CD14-positive monocyte (primary cell): Measurements from ENCODE around the gene OLIG2. TPM values are rescaled to one million over a fixed set of nuclear protein-coding genes. Genes with fewer than 3 reads are reported as not detected.

Source experiments
- DNase-seq, 3 donors: peaks; one replicate each; pipeline ENCODE4 v3.0.0-alpha.2; 2011 to 2022
- H2AFZ ChIP-seq: 2 replicates; pipeline ENCODE4 v1.6.0; 2012; ENCODE audit warnings: mild to moderate bottlenecking, low read depth, low read length, inconsistent platforms; ENCODE audit not compliant: insufficient read depth, poor library complexity, severe bottlenecking
- H3K27ac ChIP-seq, 2 donors: 1 replicate in 1 of 2; 2 replicates in 1 of 2; pipeline ENCODE4 v1.5.1; 2012 to 2013; ENCODE audit warnings: low read length in 2 of 2, control low read depth in 1 of 2, inconsistent platforms in 1 of 2, low read depth in 1 of 2, mild to moderate bottlenecking in 1 of 2
- H3K27me3 ChIP-seq, 2 donors: one replicate each; pipeline versions ENCODE4 v1.6.0 to v1.6.1; 2011 to 2013; ENCODE audit warnings: low read length in 2 of 2; ENCODE audit not compliant: control insufficient read depth in 2 of 2, insufficient read depth in 2 of 2
- H3K36me3 ChIP-seq, 2 donors: replicated peaks in 1 of 2; 1 replicate in 1 of 2; 2 replicates in 1 of 2; pipeline versions ENCODE4 v1.5.1 to v1.6.1; 2012 to 2013; ENCODE audit warnings: low read length in 2 of 2, control low read depth in 1 of 2, inconsistent platforms in 1 of 2, mild to moderate bottlenecking in 1 of 2; ENCODE audit not compliant: insufficient read depth in 2 of 2, control insufficient read depth in 1 of 2
- H3K4me1 ChIP-seq, 2 donors: 1 replicate in 1 of 2; 2 replicates in 1 of 2; pipeline versions ENCODE4 v1.5.1 to v1.6.1; 2012 to 2013; ENCODE audit warnings: low read length in 2 of 2, control low read depth in 1 of 2, inconsistent platforms in 1 of 2, mild to moderate bottlenecking in 1 of 2, moderate library complexity in 1 of 2; ENCODE audit not compliant: insufficient read depth in 2 of 2, control insufficient read depth in 1 of 2
- H3K4me2 ChIP-seq: replicated peaks from 2 replicates; pipeline ENCODE3; 2012; ENCODE audit warnings: low read length, moderate library complexity, mild to moderate bottlenecking; ENCODE audit not compliant: poor library complexity, severe bottlenecking; ENCODE audit errors: extremely low read depth
- H3K4me3 ChIP-seq, 3 experiments: fragments of 200-600 bp in 1 of 3; sonication (generic) in 1 of 3; replicated peaks in 1 of 3; 1 replicate in 2 of 3; 2 replicates in 1 of 3; pipeline ENCODE4 v1.5.1; 2011 to 2013; ENCODE audit warnings: low read length in 3 of 3, mild to moderate bottlenecking in 3 of 3, control low read depth in 2 of 3, low read depth in 2 of 3, inconsistent platforms in 1 of 3, moderate library complexity in 1 of 3
- H3K79me2 ChIP-seq: 2 replicates; pipeline ENCODE4 v1.6.0; 2012; ENCODE audit warnings: mild to moderate bottlenecking, control low read depth, inconsistent platforms, low read length, moderate library complexity; ENCODE audit not compliant: insufficient read depth
- H3K9ac ChIP-seq: 2 replicates; pipeline ENCODE4 v1.6.0; 2017; ENCODE audit warnings: low read length, mild to moderate bottlenecking; ENCODE audit not compliant: insufficient read depth, poor library complexity, severe bottlenecking
- H3K9me3 ChIP-seq, 2 donors: replicated peaks in 1 of 2; 1 replicate in 1 of 2; 2 replicates in 1 of 2; pipeline versions ENCODE4 v1.5.1 to v1.6.1; 2012 to 2013; ENCODE audit warnings: low read length in 2 of 2, control low read depth in 1 of 2; ENCODE audit not compliant: control insufficient read depth in 1 of 2, insufficient read depth in 1 of 2
- H4K20me1 ChIP-seq: 2 replicates; pipeline ENCODE4 v1.6.0; 2012; ENCODE audit warnings: mild to moderate bottlenecking, low read length, control low read depth, moderate library complexity; ENCODE audit not compliant: insufficient read depth
- H3K27ac Mint-ChIP-seq, 7 donors: one replicate each; pipeline ENCODE4 v1.8.0; 2020; ENCODE audit warnings: mild to moderate bottlenecking in 7 of 7, mixed read lengths in 7 of 7, moderate library complexity in 6 of 7, inconsistent platforms in 2 of 7
- H3K27me3 Mint-ChIP-seq, 3 donors: one replicate each; pipeline ENCODE4 v1.8.0; 2021 to 2022; ENCODE audit warnings: low read depth in 3 of 3, mild to moderate bottlenecking in 3 of 3, mixed read lengths in 3 of 3, moderate library complexity in 3 of 3, inconsistent platforms in 1 of 3
- H3K36me3 Mint-ChIP-seq, 2 donors: one replicate each; pipeline ENCODE4 v1.8.0; 2020; ENCODE audit warnings: mixed read lengths in 2 of 2, inconsistent platforms in 1 of 2, mild to moderate bottlenecking in 1 of 2
- H3K4me1 Mint-ChIP-seq: one replicate; pipeline ENCODE4 v1.8.0; 2020; ENCODE audit warnings: mild to moderate bottlenecking, mixed read lengths
- H3K4me3 Mint-ChIP-seq, 2 donors: one replicate each; pipeline ENCODE4 v1.8.0; 2020; ENCODE audit warnings: mild to moderate bottlenecking in 2 of 2, mixed read lengths in 2 of 2, moderate library complexity in 1 of 2
- H3K9me3 Mint-ChIP-seq, 7 donors: one replicate each; pipeline ENCODE4 v1.8.0; 2020 to 2022; ENCODE audit warnings: mixed read lengths in 7 of 7, mild to moderate bottlenecking in 6 of 7, moderate library complexity in 6 of 7, inconsistent platforms in 2 of 7
- CTCF ChIP-seq: fragments of 200-600 bp; IDR thresholded peaks from one replicate; pipeline ENCODE4 v1.8.0; 2022; ENCODE audit warnings: antibody characterized with exemption, mild to moderate bottlenecking
- WGBS: methylation state at CpG from one replicate; pipeline ENCODE4 v1.1.5; 2013; ENCODE audit warnings: missing lambda C conversion rate; ENCODE audit not compliant: insufficient coverage; 5-methylcytosine and 5-hydroxymethylcytosine counted together
- intact Hi-C, 2 donors: fragments of 100-400 bp; cut with micrococcal nuclease; formaldehyde crosslinking; loops; one replicate each; pipeline versions ENCODE4 v1.15.0 to v1.15.1; 2023
- polyA plus RNA-seq, 3 donors: library from polyadenylated mRNA; depleted of rRNA in 1 of 3; unstranded in 2 of 3; stranded (reverse) in 1 of 3; fragments of 300-500 nt in 2 of 3; fragments of >200 nt in 1 of 3; fragmentation: Illumina TruSeq in 2 of 3; gene quantifications; 1 replicate in 2 of 3; 2 replicates in 1 of 3; pipeline ENCODE4 v1.2.3, GENCODE V29; 2012 to 2021

The OLIG2 gene
- polyA plus RNA-seq, 3 donors = 0.20 TPM; not detected in 2

DNA sequence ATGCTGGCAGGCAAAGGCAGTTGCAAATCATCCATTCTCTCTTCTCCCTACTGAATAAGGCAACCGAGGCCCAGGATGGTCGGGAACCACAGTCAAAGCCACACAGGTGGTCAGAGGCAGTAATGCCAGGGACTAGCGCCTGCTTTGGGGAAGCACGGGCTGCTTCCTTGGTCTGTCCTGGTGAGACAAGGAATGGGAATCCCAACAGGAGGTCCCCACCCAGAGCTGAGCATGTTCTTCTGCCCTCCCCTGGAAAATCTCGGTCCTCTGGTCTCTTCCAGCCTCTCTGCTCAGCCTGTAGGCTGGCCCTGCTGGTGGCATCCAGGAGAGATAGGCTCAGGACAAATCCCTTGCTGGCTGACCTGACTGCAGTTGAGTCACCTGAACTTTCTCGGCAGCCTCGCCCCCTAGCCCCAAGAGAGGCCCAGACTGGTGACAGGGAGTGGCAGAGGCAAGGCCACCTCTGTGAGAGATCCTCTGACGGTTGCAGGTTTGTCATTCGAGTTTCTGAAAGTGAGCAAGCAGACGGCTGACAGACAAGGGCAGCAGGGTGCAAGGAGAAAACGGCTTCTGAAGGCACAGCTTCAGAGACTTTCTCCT is 50.0 kb downstream of the OLIG2 start:
- no peak overlapping the region for H3K27ac Mint-ChIP-seq
- WGBS = 94% methylated on average over 11 of the region's 11 CpGs
- Histone ChIP-seq H3K36me3 (no peaks in the 10 kb centered on the region), H3K9me3 (no peaks in the 10 kb centered on the region), H3K9ac (no peak overlapping the region), H3K27me3 (peaks cover 4 to 38% of the 10 kb centered on the region in 2 donors), H3K4me2 (no peak overlapping the region), H3K27ac (no peak overlapping the region), H3K4me3 (no peak overlapping the region), H3K79me2 (peaks cover 19% of the 10 kb centered on the region), H3K4me1 (peaks cover 12 to 26% of the 10 kb centered on the region in 2 donors), H4K20me1 (peaks cover 3% of the 10 kb centered on the region), H2AFZ (no peak overlapping the region)
- H3K36me3 Mint-ChIP-seq = peaks cover 7 to 14% of the 10 kb centered on the region in 2 donors
- peaks cover 0 to 2% (median 0%) of the 10 kb centered on the region in 7 donors for H3K9me3 Mint-ChIP-seq
- no peak overlapping the region for H3K4me3 Mint-ChIP-seq
- peaks cover 22 to 35% (median 35%) of the 10 kb centered on the region in 3 donors for H3K27me3 Mint-ChIP-seq
- intact Hi-C loops = no loop called here
- DNase-seq = no peak
- peaks cover 39% of the 10 kb centered on the region for H3K4me1 Mint-ChIP-seq
- no peak for TF ChIP-seq CTCF

DNA sequence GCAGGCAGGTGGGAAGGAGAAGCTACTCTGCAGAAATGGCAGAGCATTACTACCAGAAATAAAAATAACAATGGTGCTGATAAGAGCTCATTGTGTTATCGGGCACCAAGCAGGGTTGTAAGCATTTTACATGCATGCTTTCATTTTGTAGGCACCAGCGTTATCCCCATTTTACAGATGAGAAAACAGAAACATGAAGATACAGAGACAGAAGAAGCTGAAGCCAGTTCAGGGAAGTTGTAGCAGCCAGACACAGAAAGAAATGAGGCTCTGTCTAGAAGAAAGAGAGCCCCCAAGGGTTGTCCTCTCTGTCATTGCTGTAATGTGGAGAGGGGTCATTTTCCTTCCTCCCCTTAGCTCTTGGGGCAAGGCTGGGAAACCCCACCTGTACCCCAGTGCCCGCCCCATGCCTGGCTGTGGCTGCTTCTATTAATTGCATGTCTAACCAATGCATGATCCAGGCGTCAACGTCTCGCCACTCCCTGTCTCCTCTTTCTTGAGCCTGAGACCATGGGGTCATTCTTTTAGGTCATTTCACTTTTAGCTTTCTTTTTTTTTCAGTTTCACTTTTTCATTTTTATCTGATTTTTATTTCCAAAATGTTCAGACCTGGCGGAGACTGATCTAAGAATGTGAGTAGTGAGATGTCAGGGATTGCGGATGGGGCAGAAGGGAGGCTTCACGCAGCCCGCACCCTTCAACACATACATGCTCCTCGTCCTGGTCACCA is 51.0 kb downstream of the OLIG2 start:
- Histone ChIP-seq H3K4me1 (peaks cover 12 to 26% of the 10 kb centered on the region in 2 donors), H3K79me2 (peaks cover 9% of the 10 kb centered on the region), H2AFZ (no peak overlapping the region), H3K9me3 (no peaks in the 10 kb centered on the region), H3K4me2 (no peak overlapping the region), H3K9ac (no peak overlapping the region), H3K27ac (no peak overlapping the region), H4K20me1 (peaks cover 3% of the 10 kb centered on the region), H3K27me3 (peaks cover 4 to 38% of the 10 kb centered on the region in 2 donors), H3K4me3 (no peak overlapping the region), H3K36me3 (no peaks in the 10 kb centered on the region)
- DNase-seq = no peak
- H3K27ac Mint-ChIP-seq = no peak overlapping the region
- 91% methylated on average over 5 of the region's 11 CpGs for WGBS
- H3K4me1 Mint-ChIP-seq = peaks cover 35% of the 10 kb centered on the region
- no peak for TF ChIP-seq CTCF
- H3K36me3 Mint-ChIP-seq = peaks cover 7 to 14% of the 10 kb centered on the region in 2 donors
- peaks cover 0 to 2% (median 0%) of the 10 kb centered on the region in 7 donors for H3K9me3 Mint-ChIP-seq
- H3K27me3 Mint-ChIP-seq = peaks cover 22 to 34% (median 31%) of the 10 kb centered on the region in 3 donors
- intact Hi-C loops = no loop called here
- H3K4me3 Mint-ChIP-seq = no peak overlapping the region

Other genes starting within 250 kb of the OLIG2 start
- 10 to 100 TPM; 20.0 to 51.0 (median 40.7) TPM for gene OLIG1, start 44.2 kb downstream of the OLIG2 start, polyA plus RNA-seq
- gene IFNAR2, start 204.0 kb downstream of the OLIG2 start, polyA plus RNA-seq = 10 to 100 TPM; 47.7 to 79.8 (median 59.5) TPM
- 100 to 1,000 TPM in 2 of 3 donors, 10 to 100 TPM in 1; 79.0 to 225 (median 212) TPM for gene IL10RB, start 240.4 kb downstream of the OLIG2 start, polyA plus RNA-seq